Ecto neural progenitor cell (in vitro differentiated cells): ENCODE data around the gene RBAK.
A peak's percentile ranks its signal among the peaks of the same experiment; 100 is the strongest.
"Not testable (repeated sequence)": the region's sequence is repeated elsewhere in the genome, so short reads cannot be mapped to it uniquely, and the experiment has no call there.

Source experiments
- DNase-seq: peaks from one replicate; pipeline ENCODE4 v3.0.0-alpha.2; 2018; ENCODE audit warnings: low spot score

The RBAK gene

GRCh38 chr7:5045558-5046396 lies at the start of gene RBAK:
TSS of gene RBAK (plus strand) at chr7:5045860. CDS start at chr7:5048077, 2,217 bp downstream.
- DNase-seq = peak; percentile 94

GRCh38 chr7:4996696-4997222 lies 48.9 kb upstream of the RBAK start:
- no peak for DNase-seq

GRCh38 chr7:4998244-4998643 lies 47.4 kb upstream of the RBAK start:
- DNase-seq = no peak

- DNase-seq = no peak
These were observed 46.8 kb upstream of the RBAK start for GRCh38 chr7:4998910-4999309.

GRCh38 chr7:4999369-4999950 lies 46.2 kb upstream of the RBAK start:
- DNase-seq = no peak

GRCh38 chr7:5001003-5001402 lies 44.7 kb upstream of the RBAK start:
- no peak for DNase-seq

GRCh38 chr7:5001911-5002310 lies 43.7 kb upstream of the RBAK start:
- no peak for DNase-seq

- DNase-seq = no peak
These were observed 40.6 kb upstream of the RBAK start for GRCh38 chr7:5005066-5005465.

GRCh38 chr7:5012985-5013384 lies 32.7 kb upstream of the RBAK start:
- no peak for DNase-seq

GRCh38 chr7:5015936-5016335 lies 29.7 kb upstream of the RBAK start:
- DNase-seq = not testable (repeated sequence)

GRCh38 chr7:5017626-5018025 lies 28.0 kb upstream of the RBAK start:
- DNase-seq = not testable (repeated sequence)

- no peak for DNase-seq
These were observed 25.6 kb upstream of the RBAK start for GRCh38 chr7:5020098-5020497.

- DNase-seq = not testable (repeated sequence)
These were observed 24.6 kb upstream of the RBAK start for GRCh38 chr7:5020976-5021550.

- DNase-seq = not testable (repeated sequence)
These were observed 22.0 kb upstream of the RBAK start for GRCh38 chr7:5023626-5024025.

- DNase-seq = not testable (repeated sequence)
These were observed 17.8 kb upstream of the RBAK start for GRCh38 chr7:5027796-5028410.

GRCh38 chr7:5033186-5033585 lies 12.5 kb upstream of the RBAK start:
- not testable (repeated sequence) for DNase-seq

GRCh38 chr7:5035276-5035675 lies 10.4 kb upstream of the RBAK start:
- no peak for DNase-seq

GRCh38 chr7:5036446-5036845 lies 9.2 kb upstream of the RBAK start:
- DNase-seq = no peak

GRCh38 chr7:5041047-5041446 lies 4.6 kb upstream of the RBAK start:
- DNase-seq = no peak

- DNase-seq = no peak
These were observed 2.0 kb upstream of the RBAK start for GRCh38 chr7:5043661-5044060.

- not testable (repeated sequence) for DNase-seq
These were observed 705 bp downstream of the RBAK start for GRCh38 chr7:5046397-5046732.

- not testable (repeated sequence) for DNase-seq
These were observed 1.5 kb downstream of the RBAK start for GRCh38 chr7:5047127-5047526.

- DNase-seq = no peak
These were observed 5.0 kb downstream of the RBAK start for GRCh38 chr7:5050676-5051075.
